OCI-LY7 (cell line): ENCODE measurements around the gene SPAG16.

Source experiments
- CTCF ChIP-seq: fragments of 200-600 bp; sonication (generic); conservative IDR thresholded peaks from 2 replicates; pipeline ENCODE4 v1.5.1; 2014; ENCODE audit warnings: mild to moderate bottlenecking, antibody characterized with exemption, low read length, moderate library complexity, mixed read lengths
- EZH2phosphoT487 ChIP-seq: fragments of 200-600 bp; sonication (generic); IDR thresholded peaks from 2 replicates; pipeline ENCODE4 v1.6.1; 2018; ENCODE audit warnings: low read depth, borderline replicate concordance, mild to moderate bottlenecking, mixed run types, antibody characterized with exemption, low read length, moderate library complexity, mixed read lengths

DNA sequence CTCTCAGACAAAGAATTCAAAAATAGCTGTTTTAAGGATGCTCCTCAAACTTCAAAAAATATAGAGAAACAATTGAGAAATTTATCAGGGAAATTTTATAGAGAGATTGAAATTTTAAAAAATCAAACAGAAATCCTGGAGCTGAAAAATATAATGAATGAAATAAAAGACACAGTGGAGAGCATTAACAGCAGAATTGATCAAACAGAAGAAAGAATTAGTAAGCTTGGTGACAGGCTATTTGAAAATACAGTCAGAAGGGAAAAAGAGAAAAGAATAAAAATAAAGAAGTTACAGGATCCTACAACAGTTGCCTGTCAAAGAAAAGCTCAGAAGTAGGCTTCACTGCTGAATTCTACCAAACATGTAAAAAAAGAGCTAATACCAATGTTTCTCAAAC lies 832.8 kb downstream of the SPAG16 start:
- TF ChIP-seq CTCF (no peak), EZH2phosphoT487 (no peak)
